Measurements from ENCODE around the gene FOS.
"Not testable (repeated sequence)": the region's sequence is repeated elsewhere in the genome, so short reads cannot be mapped to it uniquely, and the experiment has no call there.

FOS gene

GRCh38 chr14:75277815-75278421 lies 710 bp upstream of the FOS start:
- FAIRE-seq = no peak

- FAIRE-seq = no peak
Observed at GRCh38 chr14:75279153-75279762, 630 bp downstream of the FOS start.

GRCh38 chr14:75279763-75280290 lies 1.2 kb downstream of the FOS start:
- no peak for FAIRE-seq

GRCh38 chr14:75280291-75280830 lies 1.7 kb downstream of the FOS start:
- no peak for FAIRE-seq

- FAIRE-seq = no peak
Observed at GRCh38 chr14:75280831-75281653, 2.4 kb downstream of the FOS start.

- peak; percentile 47 for FAIRE-seq
Observed at GRCh38 chr14:75281654-75282019, 3.0 kb downstream of the FOS start.

- no peak for FAIRE-seq
Observed at GRCh38 chr14:75282170-75282554, 3.5 kb downstream of the FOS start.

- not testable (repeated sequence) for FAIRE-seq
Observed at GRCh38 chr14:75282555-75283161, 4.0 kb downstream of the FOS start.

GRCh38 chr14:75283162-75283832 lies 4.7 kb downstream of the FOS start:
- FAIRE-seq = peak; percentile 48

GRCh38 chr14:75283833-75284563 lies 5.4 kb downstream of the FOS start:
- no peak for FAIRE-seq

- no peak for FAIRE-seq
Observed at GRCh38 chr14:75285331-75285730, 6.7 kb downstream of the FOS start.

- no peak for FAIRE-seq
Observed at GRCh38 chr14:75286313-75286712, 7.7 kb downstream of the FOS start.

- no peak for FAIRE-seq
Observed at GRCh38 chr14:75289840-75290388, 11.3 kb downstream of the FOS start.

GRCh38 chr14:75290851-75291250 lies 12.2 kb downstream of the FOS start:
- no peak for FAIRE-seq

- FAIRE-seq = no peak
Observed at GRCh38 chr14:75291331-75291730, 12.7 kb downstream of the FOS start.

GRCh38 chr14:75292101-75292563 lies 13.5 kb downstream of the FOS start:
- no peak for FAIRE-seq

GRCh38 chr14:75292886-75293285 lies 14.3 kb downstream of the FOS start:
- no peak for FAIRE-seq

- no peak for FAIRE-seq
Observed at GRCh38 chr14:75293920-75294648, 15.5 kb downstream of the FOS start.

- FAIRE-seq = no peak
Observed at GRCh38 chr14:75294649-75295033, 16.0 kb downstream of the FOS start.

GRCh38 chr14:75295061-75295461 lies 16.4 kb downstream of the FOS start:
- FAIRE-seq = peak; percentile 86

Data from G401.6 (cell line).